Measurements from ENCODE around the gene DYTN.

The DYTN gene

DNA sequence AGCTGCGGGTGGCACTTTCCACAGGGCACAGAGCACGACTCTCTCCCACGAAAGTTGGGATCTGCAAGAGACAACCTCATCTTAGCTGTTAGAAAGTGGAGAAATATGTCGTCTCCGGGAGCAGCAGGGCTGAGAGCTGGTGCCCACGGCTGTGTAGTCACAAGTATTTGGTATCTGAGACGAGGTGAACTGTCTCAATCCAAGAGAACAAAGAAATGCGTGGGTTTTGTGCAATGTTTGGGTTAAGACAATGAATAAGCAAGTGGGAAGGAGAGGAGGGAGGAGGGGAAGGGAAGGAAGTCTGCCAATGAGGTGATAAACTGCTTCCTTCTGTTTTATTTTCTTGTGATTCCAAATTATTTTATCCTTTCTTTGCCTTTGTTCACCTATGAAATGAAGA, 18.0 kb downstream of the DYTN start:
- no peak for DNase-seq (ENCODE audit: low spot score)

DNA sequence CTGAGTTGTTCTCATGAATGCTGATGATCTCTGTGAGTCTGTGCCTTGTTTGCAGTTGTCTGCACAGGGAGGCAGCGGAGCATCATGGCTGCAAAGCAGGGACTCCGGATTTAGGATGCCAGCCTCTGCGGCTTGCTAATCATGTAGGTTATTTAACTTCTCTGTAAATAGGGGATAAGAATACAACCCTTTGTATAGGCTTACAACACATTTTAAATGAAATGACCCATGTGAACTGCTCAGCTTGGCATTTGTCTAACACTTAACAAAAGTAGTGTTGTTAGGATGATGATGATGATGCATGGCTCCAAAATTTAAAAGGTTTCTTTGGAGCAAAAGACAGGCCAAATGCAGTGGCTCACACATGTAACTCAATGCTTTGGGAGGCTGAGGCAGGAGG, 19.4 kb downstream of the DYTN start:
- no peak for DNase-seq (ENCODE audit: low spot score)

DNA sequence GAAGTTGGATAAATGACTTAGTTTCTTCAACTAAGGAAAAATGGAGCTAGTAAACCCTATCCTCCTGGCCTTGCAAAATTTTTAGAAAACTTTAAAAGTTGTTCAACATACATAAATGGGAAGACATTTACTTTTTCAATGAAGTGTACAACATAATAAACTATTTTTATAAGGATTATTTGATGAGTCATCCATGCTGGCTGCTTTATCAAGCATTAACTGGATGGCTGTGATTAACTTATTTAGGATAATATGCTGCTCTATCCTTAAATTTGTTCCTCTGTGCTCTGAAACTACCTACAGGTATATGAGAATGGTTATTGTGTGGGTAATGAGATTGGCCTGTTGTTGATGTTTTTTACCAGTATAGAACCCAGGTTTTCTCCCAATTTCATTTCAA, 21.3 kb downstream of the DYTN start:
- DNase-seq (ENCODE audit: low spot score): no peak

DNA sequence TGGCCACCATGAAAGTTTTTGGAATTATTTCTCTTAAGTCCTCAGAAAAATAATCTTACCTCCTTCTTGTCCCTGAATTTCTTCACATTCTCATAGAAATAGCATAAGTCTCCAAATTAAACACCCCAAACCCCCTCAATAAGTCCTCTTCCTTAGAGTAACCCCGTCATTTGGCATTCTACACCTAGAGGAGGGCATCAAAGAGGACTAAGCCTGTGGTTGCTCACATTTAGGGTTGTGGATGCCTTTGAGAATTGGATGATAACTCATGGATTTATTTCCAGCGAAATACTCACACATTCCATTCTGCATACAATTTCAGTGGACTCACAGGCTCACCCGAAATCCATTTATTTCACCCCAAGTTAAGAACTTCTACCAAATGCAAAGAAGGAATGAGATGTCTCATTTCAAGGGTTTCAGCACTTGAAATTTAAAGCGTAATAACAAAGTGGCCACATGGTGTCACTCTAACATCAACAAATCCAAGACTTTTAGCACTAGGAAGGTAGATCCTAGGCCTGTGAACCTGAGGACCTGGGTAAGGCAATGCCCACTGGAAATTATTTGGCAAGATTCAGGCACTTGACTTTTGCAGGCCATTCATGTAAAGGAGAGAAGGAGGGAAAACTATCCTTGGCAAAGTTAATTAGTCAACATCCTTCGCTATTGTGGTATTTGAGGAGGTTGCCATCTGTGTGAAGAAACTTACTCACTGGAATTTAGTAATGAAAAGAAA, 24.6 kb downstream of the DYTN start:
- DNase-seq (ENCODE audit: low spot score): peak; percentile 76

DNA sequence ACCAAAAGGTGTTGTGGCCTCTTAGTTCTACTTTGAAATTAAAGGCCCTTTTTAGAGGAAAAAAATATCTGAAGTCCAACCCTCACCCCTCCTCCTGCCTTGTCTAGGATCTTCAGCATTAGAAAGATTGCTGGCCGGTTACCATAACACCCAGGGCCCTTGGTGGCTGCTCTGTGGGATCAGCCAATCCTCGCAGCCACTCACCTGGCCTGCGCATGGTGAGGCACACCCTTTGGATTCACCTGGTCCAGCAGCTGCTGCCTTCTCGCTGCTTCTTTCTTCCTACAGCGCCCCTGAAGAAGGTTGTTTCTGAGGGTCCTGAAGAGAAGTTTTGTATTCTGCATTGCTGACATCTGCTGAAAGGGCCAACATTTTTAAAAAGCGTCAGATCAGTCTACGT, 25.2 kb downstream of the DYTN start:
- DNase-seq (ENCODE audit: low spot score): no peak

DNA sequence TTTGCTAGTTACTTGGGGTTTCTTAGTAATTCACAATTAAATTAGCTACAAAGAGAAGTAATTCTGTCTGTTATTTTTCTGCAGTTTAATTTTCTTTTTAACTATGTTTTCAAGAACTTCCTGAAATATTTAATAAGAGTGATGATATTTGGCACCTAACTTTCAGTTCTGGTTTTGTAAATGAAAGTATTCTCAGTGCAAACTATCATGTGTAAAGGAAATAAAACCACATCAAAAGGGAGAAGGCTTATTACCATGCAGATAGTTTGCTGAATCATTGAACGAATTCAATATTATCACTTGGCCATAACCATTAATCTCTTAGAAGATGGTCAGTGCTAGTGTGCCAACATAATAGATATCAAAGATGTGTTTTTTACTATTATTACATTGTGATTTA, 29.2 kb downstream of the DYTN start:
- no peak for DNase-seq (ENCODE audit: low spot score)

DNA sequence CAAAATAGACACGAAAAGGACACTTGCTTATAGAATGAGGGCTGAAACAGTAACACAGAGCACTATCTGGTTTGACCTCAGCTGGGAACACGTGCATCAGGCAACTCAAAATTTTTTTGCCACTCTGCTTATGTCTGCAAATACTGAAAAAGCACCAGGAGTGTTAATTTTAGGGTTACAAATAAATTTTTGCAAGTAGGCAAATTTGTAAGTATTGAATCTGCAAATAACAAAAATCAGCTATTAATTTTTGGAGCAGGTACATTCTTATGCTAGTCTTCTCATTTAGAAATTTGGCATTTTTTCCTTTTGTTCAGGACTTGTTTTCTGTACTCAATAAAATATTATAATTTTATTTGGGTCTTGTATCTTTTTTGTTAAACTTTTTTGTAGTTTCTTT, 29.7 kb downstream of the DYTN start:
- DNase-seq (ENCODE audit: low spot score): no peak

DNA sequence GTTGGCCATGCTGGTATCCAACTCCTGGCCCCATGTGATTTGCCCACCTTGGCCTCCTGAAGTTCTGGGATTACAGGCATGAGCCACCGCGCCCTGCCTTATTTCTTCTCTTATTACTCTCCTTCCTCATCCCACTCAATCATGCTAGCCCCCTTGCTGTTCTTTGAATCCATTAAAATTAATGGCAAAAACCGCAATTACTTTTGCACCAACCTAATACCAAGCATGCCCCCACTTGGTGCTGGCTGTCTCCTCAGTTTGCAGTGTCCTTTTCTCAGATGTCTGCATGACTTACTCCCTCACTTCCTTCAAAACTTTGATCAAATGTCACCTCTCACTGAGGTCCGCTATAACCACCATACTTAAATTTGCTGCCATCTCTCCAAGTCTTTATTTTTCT, 34.6 kb downstream of the DYTN start:
- no peak for DNase-seq (ENCODE audit: low spot score)

DNA sequence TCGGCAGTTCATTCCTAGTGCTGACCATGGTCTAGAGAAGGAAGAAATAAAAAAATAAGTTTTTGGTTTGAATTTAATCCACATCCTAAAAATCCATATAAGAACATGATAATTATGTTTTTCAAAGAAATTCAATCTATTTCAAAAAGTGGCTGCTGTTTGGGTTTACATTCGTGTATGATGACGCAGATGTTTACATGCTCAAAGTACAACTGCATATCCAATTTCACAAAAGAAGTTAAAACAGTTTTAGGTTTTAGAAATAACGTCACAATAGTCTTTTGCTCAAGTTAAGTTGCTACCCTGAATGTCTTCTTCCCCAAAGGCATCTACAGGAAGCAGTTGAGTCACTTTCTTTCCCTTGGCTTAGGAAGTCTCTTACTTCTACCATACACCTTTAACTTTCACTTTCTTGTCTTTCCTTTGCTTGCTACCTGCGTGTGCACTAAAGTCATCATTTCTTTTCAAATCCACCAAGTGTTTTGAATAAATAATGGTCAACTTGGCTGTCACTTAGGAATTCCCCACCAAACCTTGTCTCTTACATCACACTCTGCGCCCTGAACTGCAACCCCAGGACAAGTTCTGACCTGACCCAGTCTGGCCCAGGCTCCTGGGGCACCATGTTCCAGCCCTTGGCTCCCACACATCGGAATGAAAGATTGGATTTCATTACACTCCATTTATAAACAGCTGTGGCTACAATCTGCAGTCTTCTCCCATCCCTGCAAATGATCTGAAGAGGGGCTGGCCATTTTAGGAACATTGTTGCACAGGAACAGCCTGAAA, 47.5 kb downstream of the DYTN start:
- no peak for DNase-seq (ENCODE audit: low spot score)

DNA sequence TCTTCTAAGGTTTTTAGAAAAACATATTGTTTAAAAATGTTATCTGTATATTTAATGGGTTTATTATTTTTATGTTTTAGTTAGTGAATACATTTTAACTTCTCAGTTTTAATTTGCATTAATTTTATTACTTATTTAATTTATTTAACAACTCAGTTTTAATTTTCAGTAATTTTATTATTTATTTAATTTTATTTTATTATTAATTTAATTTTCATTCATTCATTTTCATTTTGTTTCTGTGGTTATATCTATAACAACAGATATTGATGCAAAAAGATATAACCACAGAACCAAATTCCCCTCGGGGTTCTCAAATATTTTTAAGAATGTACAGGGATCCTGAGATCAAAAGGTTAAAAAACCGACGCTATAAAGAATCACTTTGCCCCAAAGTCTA, 52.9 kb downstream of the DYTN start:
- DNase-seq (ENCODE audit: low spot score): no peak

DNA sequence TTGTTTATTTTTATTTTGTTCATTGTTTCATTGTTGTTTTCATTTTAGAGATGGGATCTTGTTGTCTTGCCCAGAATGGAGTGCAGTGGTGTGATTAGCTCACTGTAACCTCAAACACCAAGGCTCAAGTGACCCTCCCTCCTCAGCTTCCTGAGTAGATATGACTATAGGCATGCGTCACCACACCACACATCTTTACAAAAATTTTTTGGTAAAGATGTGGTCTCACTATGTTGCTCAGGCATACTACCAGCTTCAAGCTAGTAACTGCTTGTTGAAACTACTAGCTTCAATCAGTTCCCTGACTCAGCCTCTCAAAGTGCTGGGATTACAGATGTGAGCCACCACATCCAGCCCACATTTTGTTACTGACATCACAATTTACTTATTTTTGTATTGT, 61.1 kb downstream of the DYTN start:
- DNase-seq (ENCODE audit: low spot score): no peak

DNA sequence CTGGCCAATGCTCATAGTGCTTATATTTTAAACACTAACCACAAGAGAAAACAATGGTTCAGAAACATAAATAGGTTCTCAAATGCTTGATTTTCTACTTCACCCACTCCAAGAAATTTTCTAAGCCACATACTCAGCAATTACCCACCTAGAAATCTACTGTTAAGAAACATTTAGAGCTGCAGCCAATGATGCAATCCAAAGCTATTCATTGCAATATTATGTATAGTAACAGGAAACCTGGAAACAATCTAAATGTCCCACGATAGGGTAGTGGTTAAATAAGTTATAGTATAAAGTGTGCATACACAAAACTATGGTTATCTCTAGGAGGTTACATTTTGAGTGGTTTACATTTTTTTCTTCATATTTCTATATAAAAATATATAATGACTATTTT, 70.2 kb downstream of the DYTN start:
- DNase-seq (ENCODE audit: low spot score): no peak

DNA sequence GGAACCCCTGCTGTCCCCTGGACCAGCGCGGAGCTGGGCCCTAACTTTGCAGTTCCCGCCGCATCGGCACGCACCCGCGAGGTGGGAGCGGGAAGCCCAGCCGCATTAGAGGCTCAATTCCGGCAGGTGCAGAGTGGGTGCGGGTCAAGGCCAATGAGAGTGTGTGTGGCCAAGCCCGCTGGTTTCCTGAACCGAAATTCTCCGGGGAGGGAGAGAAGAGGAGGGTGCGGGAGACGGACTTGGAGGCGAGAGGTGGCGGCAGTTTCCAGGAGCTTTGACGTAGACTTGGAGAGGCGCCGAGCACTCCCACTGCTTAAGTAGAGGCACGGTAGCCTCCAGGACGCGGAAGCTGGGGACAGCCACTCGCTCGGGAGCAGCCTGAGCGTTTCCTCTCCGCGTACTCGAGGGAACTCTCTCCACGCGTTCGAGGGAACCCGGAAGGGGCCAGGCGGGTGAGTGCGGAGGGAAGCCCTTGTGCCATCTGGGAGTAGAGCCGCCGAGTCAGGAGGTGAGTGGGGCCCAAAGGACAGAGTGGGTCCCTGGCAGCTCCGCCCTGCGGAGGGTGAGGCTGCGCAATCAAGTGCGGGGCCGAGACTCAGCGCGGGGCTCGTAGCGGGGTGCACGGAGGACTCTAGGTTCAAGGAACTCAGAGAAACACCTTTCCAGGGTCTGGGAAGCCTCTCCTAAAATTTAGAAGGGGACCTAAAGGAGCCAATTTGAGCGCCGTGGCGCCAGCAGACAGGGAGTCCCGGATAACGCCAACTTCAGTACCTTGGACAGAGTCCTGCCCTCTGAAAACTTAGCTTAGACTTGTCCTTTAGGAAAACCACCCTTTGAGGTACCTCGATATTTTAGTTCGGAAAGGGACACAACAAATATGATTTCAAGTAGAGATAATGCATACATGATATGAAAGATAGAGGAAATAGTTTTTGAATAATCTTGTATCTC, 75.8 kb downstream of the DYTN start, which contains the start of gene FAM237A:
TSS of gene FAM237A (plus strand) at position 413 of the 951 bp plus-strand sequence. CDS start 1,750 bp downstream, outside the sequence.
- DNase-seq (ENCODE audit: low spot score): peak; percentile 5

DNA sequence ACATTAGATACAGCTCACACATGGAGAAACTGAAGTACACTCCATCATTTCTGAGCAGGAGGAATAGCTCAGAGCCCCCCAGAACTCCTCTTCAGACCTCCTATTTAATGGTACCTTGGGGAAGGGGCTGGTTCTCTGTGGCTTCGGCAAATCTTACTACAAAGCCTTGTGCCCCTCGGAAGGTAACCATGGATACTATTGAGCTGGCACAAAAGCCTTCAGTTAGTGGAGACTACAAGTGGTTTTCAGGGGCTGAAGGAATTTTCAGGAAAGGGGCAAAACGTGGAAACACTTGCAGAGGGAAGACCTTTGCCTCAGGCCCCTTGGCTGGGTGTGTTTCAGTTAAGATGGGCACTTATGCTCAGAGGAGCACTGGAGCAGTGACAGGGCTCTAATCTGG, 77.0 kb downstream of the DYTN start:
- DNase-seq (ENCODE audit: low spot score): no peak

DNA sequence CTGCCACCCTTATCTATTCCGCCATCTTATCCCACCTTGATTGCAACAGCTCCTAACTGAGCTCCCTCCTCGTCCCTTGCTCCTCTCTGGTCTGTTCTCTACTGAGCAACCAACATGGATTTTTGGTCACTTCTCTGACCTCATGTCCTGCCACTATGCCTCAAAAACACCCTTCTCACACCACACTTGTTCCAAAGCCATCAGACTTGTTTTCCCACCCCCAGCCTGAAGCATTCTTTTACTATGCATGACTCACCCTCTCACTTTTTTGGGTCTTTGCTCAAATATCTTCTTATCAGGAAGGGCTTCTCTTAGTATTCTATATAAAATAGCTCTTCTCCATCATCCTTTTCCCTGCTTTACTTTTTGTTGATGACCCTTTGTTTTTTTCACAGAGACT, 78.6 kb downstream of the DYTN start:
- DNase-seq (ENCODE audit: low spot score): no peak

DNA sequence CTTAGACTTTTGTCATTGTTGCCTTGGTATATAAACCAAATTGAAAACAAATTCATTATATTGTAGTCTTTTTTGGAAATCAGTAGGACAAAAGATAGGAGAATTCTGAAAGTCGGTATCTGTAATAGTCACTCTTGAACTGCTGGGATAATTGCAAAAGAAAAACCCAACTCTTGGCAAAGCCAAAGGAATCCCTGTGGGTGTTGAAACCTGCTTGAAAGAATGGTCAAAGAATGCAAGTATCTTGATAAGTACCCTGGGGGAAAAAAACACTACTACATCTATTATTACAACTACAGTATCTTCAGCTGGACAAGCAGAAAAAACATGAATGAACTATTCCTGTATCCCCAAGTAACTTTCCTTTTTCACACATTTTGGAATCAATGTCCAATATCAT, 83.2 kb downstream of the DYTN start:
- DNase-seq (ENCODE audit: low spot score): no peak

DNA sequence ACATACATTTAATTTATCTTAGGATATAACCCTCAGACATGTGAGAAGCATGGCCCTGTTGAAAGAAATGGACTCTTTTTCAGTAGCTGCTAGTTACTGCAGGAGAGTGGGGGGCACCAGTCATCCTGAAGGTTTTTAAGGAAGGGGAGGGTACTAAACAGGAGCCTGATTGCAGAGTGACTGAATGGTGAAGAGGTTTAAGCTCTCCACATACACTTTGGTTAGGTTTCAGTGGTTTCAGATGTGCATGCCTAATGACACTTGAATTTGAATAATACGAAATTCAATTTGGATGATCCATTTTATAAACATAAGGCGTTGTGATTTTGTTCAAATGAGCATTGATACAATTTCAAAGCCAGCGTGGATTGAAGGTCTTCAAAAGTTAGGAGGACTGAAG, 86.9 kb downstream of the DYTN start:
- no peak for DNase-seq (ENCODE audit: low spot score)

DNA sequence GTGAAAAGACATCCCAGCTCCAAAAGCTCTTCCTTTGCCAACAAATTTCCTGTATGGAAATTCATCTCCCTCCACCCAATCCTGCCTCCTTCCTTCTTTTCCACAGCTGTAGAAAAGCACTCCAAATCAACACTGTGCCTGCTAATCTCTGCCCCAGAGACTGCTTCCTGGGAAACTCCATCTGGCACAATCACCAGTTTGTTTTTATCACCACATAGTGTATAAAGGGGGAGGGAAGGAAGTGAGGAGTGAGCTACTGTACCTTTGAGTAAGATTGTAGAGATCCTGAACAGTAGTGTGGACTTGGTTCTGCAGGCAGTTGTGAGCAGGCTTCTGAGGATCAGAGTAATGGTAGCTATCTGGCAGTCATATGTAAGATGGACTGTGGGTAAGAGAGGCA, 90.6 kb downstream of the DYTN start:
- no peak for DNase-seq (ENCODE audit: low spot score)

DNA sequence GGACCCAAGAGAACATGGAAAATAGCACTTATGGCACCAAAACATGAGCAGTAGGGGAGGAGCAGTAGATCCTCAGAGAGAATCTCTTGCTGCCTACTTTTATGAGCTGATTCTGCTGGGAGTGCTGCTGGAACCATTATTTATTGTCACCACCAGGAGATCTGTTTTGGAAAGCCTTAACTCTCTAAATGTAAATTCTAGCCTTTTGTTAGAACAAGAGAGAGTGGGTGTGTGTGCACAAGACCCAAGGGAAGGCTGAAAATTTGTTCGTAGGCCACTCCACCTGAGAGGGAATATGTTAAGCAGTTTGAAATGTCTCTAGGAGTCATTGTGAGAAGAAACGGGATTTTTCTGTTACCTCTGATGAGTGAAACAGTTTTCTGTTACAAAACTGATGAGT, 92.1 kb downstream of the DYTN start:
- DNase-seq (ENCODE audit: low spot score): no peak

DNA sequence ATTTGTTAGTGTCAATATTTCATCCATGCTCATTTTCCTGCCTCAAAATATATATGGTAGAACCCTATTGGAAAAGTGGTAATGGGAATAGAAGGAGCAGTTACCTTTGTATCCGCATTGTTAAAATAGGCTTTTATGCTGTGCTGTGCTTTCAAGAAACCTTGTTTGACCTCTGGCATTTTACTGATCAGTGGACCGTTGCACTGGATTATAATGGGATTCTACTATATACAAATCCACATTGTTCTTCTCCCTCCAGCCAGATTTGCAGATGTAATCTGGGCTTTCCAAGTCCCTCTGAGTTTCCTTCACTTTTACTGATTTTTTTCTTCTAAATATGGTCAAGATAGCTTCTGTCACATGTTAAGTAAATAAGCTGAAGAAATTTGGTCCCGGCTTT, 99.2 kb downstream of the DYTN start:
- DNase-seq (ENCODE audit: low spot score): no peak

DNA sequence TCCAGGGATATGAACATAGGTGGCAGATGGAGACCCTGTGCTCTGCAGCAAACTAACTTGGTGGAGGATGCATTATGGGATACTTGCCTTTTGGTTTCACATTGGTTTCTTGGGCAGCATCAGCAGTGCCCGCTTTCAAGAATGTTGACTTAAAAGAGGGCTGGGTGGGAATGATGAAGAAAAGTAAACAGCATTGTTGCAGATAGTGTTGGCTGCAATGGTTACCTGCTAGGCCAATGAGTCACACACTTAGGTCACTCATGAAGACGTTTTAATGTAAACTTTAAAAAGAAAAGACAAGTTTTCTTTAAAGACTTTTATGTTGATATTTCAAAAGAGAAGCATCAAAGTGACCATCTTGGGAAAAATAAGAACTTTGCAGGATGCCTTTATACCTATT, 102.0 kb downstream of the DYTN start:
- DNase-seq (ENCODE audit: low spot score): no peak

DNA sequence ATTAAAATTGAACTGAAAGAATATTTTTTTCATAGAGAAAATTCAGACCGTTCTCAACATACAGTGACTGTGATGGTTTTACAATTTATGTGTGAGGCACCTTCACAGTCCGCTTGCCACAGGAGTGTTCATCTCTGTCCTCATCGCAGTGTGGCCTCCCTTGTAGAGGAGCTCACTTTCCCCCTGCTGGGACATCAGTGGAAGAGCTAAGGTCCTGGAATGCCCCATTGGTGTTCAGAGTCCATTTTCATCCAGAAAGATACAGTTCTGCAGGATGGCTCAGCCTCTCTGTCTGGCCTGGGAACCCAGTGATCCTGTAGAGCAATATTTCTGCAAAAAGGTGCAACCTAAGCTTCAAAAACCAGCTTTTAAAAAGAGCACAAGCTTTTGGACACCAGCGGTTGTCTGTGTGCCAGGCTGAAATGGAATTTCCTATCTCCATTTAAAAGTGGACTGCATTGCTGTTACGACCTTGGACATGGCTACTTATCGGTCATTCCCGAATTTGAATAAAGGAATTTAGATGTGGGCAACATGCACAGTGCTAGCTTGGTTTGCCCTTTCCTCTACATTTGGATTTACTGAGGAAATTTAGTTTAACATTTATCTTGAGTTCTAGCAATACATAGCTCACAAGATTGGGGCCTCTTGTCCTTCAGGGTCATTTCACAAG, 102.6 kb downstream of the DYTN start:
- no peak for DNase-seq (ENCODE audit: low spot score)

All from NAMALWA (cell line).